Stimulated activated CD8-positive, alpha-beta memory T cell treated with anti-CD3 and anti-CD28 coated beads, Interleukin-12 subunit alpha, Interleukin-12 subunit beta, amount 100 ng/mL, for 24 hours (primary cell): ENCODE measurements around the gene CHD9.
"Not testable (repeated sequence)": the region's sequence is repeated elsewhere in the genome, so short reads cannot be mapped to it uniquely, and the experiment has no call there.

Experiments
- DNase-seq: peaks from one replicate; pipeline ENCODE4 v3.0.0-alpha.2; 2020; ENCODE audit errors: extremely low read depth

Gene CHD9

DNA sequence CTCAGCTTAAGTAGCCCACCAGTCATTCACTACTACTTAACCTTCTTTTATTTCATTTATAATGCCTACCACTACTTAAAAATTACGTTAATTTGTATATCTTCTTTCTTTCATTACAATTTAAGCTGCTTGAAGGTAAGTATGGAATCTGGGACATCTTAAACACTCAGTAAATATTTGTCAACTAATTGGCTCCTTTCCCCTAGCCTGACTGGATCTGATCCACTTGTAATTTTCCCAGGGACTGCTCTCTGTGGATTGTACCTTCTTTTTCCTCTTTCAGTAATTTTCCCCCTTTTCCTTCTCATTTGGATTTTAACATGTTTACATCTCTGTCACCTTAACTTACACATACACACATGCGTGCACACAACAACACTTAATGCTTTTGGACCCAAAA, 227.1 kb downstream of the CHD9 start:
- DNase-seq = no peak

DNA sequence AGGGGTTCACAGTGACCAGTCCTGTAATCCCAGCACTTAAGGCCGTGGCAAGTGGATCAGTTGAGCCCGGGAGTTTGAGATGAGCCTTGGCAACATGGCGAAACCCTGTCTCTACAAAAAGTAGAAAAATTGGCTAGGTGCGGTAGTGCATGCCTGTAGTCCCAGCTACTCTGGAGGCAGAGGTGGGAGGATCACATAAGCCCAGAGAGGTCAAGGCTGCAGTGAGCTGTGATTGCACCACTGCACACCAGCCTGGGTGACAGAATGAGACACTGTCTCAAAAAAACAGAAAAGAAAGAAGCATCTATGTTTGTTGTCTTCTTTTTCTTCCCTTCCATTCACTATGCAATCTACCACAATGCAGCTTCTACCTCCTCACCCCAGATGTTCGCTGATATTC, 227.5 kb downstream of the CHD9 start:
- no peak for DNase-seq

DNA sequence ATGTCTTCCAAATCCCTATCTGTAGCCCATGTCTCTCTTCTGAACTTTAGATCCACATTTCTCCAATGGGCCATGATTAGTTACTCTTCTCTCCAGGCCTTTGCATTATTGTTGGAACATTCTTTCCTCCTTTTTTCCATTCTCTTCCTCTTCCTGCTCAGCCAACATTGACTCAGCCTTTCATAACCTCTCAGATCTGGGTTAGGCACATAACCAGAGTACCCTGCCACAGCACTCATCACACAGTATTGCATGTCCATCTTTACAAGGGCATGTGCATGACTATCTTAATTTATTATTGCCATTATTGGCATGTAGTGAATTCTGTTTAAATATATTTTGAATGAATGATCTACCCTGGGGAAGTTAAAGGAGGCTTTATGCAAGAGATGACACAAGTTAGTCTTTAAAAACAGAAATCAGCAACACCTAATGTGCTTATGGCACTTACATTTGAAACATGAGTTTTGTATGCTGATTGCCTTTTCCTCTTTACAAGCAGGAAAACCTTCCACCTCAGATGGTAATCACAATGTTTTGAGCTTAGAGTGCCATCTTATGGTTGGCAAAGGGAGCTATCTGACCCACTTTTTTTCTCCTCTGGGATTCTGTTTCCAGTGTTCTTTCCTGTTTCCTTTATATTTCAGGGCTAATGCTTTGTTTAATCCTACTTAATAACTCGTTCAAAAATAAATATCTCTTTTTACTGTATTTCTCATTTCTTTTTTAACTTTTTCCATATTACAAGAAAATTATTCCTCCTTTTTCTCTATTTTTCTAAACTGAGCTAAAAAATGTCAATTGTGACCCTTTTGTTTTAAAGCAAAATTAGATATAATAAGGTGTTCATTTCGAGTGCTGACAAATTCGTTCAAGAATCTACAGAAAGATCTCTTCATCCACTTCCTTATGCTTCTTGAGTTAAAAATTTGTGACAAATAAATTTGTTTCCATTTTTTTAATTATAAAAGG, 228.5 kb downstream of the CHD9 start:
- DNase-seq = no peak

DNA sequence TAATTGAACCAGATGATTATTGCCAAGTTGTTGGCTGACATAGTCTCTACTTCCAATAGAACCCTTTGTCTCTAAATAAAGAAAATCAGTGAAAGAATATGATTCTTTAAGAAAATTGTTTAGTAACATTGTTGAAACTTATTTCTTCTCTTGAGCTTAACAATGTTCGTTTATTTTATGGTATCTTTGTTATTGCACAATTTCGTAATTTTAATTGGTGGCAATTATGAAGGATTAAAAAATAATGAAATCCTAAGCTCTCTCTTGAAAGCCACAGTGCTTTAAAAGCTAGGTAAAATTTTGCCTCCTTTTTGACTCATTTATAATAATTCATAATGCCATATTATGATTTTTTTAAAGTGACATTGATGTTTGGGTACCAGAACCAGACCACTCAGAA, 230.4 kb downstream of the CHD9 start:
- DNase-seq = no peak

DNA sequence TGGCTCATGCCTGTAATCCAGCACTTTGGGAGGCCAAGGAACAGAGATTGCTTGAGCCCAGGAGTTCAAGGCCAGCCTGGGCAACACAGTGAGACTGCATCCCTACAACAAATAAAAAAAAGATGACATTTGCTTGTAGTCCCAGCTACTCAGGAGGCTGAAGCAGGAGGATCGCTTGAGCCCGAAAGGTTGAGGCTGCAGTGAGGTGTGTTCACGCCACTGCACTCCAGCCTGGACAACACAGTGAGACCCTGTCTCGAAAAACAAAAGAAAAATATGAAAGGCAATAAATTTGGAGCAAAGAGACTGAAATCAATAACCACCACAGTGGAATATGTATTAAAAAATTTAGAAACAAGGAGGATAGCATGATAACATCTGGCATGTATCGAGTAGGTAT, 235.7 kb downstream of the CHD9 start:
- DNase-seq = no peak

DNA sequence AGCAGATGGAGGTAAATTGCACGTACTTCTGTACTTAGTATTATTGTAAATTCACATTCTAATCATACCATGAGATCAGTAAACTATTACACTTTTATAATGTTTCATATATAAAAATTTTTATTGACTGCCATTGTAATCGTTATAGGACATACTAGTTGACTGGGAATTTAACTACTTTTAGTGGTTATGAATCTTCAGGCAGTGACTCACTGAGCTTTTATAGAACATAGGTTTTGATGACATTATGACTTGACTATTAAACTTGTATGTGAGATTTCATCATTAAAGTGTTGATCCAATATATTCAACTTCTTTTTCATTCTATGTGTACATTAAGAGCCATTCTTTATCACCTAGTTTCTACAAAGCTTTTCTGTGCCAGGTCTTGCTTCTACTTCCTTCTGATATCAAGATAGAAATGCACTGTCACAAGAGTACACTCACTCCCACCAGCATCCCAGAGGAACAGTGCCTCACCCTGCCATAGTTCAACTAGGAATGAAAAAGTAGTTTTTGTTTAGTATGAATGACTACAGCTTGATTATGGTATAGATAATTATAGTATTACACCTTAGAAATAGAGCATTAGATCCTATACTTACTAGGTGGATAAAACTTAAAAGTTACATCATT, 237.1 kb downstream of the CHD9 start:
- DNase-seq = no peak

DNA sequence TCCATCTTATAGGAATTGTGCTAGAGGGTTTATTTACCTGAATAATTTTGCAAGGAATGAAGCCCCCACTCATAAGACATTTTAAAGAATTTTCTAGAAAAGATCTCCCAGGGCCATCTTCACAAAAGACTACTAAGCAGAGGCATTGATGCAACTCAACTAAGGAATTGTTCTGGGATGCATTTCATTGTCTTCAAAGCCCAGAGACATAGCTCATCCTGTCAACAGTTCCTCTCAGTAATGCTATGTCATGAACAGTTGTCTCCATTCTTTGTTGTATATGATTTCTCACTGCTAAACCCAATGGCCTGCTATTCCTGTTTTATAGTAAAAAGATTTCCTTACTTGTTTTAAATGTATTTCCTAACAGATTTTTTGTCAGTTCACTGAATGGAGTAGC, 242.7 kb downstream of the CHD9 start:
- DNase-seq = no peak

DNA sequence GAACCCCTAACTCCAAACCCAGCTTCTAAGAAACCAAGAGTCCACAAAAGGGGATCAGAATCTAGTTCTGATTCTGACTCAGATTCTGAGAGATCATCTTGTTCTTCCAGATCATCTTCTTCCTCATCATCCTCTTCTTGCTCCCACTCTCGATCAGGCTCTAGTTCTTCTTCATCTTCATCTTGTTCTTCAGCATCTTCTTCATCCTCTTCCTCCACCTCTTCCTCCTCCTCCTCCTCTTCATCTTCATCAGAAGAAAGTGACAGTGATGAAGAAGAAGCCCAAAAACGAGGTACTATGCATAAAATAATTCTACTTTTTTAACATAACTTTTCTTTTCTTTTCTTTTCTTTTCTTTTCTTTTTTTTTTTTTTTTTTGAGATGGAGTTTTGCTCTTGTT, 249.5 kb downstream of the CHD9 start:
- DNase-seq = no peak

DNA sequence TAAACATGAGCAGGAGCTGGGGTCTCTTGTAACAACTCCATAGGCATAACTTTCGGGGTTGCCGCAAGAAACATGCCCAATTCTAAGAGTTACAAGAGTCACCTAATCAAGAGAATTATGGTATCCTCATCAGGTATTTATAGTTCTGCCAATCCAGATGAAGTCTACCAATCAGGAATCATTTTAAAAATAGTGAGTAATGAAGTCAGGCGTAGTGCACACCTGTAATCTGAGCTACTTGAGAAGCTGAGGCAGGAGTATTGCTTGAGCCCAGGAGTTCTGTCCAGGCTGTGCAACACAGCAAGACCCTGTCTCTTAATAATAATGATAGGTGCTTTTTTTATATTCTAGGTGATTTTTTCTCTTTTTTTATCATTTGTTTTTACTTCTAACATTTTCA, 251.0 kb downstream of the CHD9 start:
- DNase-seq = no peak

DNA sequence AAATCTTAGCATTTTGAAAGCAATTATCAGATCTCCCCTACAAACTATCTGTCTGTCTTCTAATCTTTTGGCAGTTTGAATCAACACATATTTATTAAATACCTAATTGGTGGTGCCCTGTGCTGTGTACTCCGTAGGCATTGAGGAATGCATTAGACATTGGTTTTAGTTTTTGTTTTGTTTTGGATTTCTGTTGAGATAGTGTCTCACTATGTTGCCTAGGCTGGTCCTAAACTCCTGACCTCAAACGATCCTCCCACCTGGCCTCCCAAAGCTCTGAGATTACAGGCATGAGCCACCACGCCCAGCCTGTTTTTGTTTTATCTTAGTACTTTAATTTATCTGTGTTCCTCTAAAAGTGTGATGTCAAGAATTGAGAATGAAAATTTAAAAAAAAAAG, 254.7 kb downstream of the CHD9 start:
- no peak for DNase-seq

DNA sequence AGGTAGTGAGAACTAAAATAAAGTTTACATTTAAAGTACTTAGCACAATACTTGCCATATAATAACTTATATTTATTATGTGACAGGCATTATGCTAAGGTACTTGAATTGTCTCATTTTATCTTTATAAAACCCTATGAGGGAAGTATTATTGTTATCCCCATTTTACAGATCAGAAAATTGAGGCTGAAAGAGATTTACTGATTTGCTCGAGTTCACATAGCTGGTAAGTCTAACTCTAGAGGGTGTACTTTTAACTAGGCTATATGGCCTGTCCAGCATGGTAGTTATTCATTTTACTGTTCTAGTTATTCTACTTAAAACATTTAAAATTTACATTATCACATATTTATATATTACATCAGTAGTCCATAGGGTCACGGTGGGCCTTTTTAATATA, 266.2 kb downstream of the CHD9 start:
- no peak for DNase-seq

DNA sequence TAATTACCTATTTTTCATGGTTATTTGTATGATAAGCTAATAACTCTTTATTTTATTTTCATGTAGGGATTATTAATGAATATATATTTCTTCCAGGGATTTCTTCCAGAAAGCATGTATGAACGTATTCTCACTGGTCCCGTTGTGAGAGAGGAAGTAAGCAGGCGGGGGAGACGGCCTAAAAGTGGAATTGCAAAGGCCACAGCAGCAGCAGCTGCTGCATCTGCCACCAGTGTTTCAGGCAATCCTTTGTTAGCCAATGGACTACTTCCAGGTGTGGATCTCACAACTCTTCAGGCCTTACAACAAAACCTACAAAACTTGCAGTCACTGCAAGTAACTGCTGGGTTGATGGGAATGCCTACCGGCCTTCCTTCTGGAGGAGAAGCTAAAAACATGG, 269.1 kb downstream of the CHD9 start:
- DNase-seq = no peak

DNA sequence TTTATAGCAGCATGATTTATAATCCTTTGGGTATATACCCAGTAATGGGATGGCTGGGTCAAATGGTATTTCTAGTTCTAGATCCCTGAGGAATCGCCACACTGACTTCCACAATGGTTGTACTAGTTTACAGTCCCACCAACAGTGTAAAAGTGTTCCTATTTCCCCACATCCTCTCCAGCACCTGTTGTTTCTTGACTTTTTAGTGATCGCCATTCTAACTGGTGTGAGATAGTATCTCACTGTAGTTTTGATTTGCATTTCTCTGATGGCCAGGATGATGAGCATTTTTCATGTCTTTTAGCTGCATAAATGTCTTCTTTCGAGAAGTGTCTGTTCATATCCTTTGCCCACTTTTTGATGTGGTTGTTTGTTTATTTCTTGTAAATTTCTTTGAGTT, 276.2 kb downstream of the CHD9 start:
- not testable (repeated sequence) for DNase-seq

DNA sequence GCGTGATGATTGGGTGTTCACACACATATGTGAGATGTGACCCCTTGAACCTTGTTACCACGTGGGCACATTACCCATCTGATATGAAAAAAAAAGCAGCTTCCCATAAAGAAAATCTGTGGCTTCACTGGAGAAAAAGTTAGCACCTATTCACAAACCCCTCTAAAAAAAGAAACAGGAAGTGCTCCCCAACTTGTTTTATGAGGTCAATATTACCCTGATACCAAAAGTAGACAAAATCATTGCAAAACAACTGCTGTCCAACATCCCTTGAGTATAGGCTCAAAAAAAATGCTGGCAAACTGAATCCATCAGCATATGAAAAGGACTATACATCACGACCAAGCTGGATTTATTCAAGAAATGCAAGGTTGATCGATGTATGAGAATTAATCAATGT, 279.8 kb downstream of the CHD9 start:
- DNase-seq = no peak

DNA sequence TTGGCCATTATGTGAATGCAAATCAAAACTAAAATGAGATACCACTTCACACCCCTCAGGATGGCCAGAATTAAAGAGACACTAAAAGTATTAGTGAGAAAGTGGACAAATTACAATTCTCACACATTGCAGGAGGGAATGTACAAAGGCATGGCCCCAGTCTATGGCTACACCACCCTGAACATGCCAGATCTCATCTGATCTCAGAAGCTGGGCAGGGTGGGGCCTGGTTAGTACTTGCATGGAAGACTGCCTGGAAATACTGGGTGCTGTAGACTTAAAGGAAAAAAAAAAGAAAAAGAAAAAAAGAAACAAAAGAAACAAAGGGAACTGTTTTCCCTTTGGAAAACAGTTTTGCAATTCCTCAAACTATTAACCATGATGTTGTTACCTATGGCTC, 282.5 kb downstream of the CHD9 start:
- no peak for DNase-seq

DNA sequence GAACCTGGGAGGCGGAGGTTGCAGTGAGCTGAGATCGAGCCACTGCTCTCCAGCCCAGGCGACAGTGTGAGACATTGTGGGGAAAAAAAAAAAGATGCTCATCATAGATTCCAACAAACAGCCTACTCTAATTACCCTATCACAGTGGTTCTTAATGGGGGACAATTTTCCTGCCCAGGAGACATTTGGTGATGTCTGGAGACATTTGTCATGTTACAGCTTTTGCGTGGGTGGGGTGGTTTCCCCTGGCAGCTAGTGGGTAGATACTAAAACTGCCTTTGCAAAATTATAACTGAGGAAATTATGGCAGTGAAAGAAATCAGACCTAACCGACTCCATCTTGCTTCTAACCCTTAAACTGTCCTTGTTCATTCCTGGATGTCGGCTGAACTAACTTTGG, 287.0 kb downstream of the CHD9 start:
- DNase-seq = no peak

DNA sequence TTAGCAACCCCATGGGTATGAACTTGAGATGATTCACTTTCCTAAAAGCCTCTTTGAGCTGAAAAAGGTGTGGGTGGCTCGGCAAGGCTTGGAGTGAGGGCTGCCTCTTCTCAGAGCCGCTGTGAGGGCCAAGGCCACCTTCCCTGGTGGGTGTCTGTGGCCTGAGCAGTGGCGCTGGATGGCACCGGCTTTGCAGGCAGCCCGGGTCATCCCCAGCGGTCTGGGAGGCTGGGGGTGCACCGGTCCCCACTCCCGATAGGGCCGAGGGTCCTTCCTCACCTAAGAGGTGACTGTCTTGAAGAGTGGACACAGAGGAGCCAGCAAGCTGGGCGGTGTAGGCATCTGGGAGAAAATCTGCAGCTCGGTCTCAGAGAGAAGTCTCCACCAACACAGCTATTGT, 300.3 kb downstream of the CHD9 start:
- no peak for DNase-seq

DNA sequence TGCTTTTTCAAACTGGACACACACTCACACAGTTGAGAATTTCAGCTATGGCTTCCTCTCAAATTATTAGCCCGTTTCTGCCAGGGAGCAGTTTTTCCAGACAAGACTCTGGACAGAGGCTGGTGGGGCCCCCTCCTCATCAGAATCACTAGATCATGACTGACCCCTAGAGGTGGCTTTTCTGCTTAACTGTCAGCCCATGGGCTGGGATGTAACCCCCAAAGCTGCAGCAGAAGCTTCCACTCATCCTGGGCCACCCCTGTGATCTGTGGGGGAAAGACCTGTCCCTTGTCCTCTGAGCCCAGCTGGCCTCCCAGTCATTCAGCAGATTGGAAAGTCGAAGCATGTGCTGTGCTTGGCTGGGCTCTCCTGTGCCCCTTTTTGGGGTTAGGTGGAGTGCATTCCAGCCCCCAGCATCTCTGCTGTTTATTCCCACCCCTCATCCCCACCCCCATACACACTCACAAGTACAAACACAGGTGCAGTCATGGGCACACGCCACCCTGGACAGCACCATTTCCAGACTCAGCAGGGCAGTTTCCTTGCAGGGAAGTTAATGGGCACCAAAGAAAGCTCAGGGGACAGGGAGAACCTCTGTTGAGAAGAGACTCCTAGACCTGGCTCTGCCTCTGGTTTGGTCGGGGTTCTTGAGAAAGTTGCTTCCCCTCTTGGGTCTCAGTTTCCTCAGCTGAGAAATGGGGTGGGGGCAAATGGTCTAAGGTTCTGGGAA, 301.9 kb downstream of the CHD9 start:
- no peak for DNase-seq

DNA sequence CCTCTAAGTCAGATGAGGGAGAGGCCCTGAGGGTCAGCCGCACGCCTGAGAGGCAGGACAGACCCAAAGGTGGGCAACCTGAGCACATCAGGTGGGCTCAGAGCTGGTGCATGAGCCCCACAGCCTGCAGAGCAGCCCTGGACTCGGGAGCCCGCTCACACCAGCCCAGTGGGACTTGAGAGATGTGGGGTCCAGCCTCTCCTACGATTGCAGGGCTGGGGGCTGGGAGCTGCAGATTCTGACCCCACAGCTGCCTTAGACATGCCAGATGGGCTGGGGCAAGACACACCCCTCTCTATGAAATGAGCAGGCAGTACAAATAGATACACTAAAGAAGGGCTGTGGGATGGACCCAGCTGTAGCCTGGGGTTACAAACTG, 302.4 kb downstream of the CHD9 start:
- DNase-seq = no peak

DNA sequence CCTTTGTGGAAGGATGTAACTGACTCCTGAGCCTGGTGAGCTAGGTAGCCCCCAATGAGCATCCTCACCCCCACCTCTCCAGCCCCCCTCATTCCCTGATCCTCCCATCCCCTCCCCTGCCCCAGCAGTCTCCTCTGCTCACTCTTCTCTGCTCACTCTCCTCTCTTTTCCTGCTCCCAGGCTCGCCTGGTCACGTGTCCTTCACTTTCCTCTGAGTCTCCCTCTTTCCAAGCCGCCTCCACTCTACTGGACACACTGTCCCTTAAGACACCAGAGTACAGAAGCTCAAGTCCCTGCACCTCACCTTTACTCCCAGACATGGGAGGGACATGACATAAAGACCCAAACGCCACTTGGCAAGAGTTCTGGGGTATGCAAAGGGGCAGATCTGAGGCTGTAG, 303.2 kb downstream of the CHD9 start:
- DNase-seq = no peak

DNA sequence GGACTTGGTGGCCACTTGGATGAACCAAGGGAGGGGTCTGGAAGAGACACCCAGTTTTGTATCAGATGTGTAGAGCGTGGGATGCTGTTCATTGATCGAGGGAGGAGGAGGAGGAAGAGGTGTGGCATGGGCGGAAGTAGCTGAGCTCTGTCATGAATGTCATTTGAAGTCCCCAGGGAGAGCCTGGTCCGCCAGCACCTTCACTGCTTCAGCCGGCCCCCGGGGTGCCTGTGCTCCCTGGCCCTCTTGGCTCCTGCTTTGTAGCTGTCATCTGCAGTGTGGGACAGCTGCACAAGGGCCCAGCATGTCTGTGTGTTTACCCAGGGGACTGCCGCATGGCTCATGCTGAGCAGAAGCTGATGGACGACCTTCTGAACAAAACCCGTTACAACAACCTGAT, 304.1 kb downstream of the CHD9 start:
- DNase-seq = no peak

DNA sequence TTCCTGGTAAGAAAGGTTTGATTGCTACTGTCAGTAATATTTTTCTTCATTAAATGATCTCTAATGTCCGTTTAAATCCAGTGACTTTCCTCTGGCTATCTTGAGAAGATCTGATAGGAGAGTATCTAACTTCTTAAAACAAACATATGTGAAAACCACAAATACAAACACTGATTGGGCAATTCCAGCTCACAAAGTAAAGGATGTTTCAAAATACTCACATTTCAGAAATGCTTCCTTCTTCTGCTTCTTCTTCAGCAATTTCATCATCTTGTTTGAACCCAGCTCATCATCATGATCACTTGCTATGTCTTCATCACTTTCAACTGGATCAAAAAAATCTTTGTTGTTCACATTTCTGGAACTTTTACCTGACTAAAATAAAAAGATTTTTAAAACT, 315.1 kb downstream of the CHD9 start:
- no peak for DNase-seq

DNA sequence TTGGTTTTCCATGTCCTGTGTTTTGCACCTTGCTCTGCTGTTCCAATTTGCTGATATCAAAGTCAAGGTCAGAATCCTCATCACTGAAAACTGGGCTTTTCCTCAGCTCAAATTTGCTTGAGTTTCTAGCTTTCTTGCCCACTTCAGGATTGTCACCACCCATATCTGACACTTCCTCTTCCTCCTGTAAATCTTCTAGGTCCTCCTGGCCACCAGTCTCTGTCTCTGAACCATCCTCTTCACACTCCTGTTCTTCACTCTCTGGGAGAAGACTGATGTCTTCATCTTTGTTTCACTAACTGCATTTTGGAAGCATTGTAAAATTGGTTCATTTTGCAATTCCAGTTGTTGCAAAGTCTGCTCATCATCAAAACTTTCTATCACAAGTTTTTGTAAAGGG, 316.0 kb downstream of the CHD9 start:
- no peak for DNase-seq
